ENCODE data around the gene FAM120A. TPM values are rescaled to one million over a fixed set of nuclear protein-coding genes. Genes with fewer than 3 reads are reported as not detected.

The FAM120A gene
- polyA plus RNA-seq, 1 donor from 2014 or later = 8.9 TPM

DNA sequence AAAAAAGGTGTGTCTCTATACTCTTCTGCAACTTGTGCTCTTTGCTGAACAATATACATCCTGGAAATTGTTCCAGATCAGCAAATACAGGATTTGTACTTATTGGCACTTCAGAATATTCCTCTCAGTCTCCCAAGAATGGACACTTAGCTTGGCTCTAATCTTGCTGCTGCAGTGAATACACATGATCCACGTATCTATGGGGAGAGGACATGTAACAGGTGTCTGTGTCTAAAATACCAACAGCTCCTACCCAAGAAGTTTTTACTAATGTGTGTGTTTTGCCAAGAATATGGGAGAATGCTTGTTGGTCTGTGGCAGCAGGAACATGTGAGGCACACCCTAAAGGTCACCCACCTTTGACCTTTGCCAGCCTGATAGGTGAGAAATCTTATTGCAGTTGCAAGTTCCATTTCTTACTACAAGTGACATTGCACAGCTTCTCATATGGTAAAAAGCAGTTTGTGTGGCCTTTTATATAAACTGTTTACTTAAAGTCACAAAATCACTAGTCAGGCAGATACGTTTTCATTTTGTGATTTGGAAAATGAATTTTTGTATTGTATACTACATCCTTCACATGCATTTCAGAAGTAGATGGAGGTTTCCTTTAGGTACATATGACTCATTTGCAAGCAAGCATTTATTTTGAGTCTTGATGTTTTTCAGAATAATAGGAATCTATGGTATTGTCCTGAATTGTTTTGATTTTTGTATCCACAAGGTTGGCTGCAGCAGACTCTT, 160.7 kb downstream of the FAM120A start:
- no peak overlapping the region for H3K4me3 ChIP-seq (ENCODE audit: low read length)
- TF ChIP-seq MXI1 (conservative IDR thresholded peaks at IDR 0.05; ENCODE audit: poor library complexity, severe bottlenecking) (no peak), POLR2AphosphoS5 (IDR thresholded peaks at IDR 0.05) (no peak), TAF1 (IDR thresholded peaks at IDR 0.05; ENCODE audit: low read depth) (no peak), SMC3 (conservative IDR thresholded peaks at IDR 0.05; ENCODE audit: poor library complexity) (no peak), CTCF (IDR thresholded peaks at IDR 0.05; ENCODE audit: poor library complexity, severe bottlenecking) (no peak), EZH2 (IDR thresholded peaks at IDR 0.05; ENCODE audit: borderline replicate concordance, insufficient read depth, low read length, poor library complexity, severe bottlenecking) (no peak), EP300 (conservative IDR thresholded peaks at IDR 0.05; ENCODE audit: poor library complexity, severe bottlenecking) (no peak), RAD21 (conservative IDR thresholded peaks at IDR 0.05) (no peak)
- TF ChIP-seq, protein P1, sequence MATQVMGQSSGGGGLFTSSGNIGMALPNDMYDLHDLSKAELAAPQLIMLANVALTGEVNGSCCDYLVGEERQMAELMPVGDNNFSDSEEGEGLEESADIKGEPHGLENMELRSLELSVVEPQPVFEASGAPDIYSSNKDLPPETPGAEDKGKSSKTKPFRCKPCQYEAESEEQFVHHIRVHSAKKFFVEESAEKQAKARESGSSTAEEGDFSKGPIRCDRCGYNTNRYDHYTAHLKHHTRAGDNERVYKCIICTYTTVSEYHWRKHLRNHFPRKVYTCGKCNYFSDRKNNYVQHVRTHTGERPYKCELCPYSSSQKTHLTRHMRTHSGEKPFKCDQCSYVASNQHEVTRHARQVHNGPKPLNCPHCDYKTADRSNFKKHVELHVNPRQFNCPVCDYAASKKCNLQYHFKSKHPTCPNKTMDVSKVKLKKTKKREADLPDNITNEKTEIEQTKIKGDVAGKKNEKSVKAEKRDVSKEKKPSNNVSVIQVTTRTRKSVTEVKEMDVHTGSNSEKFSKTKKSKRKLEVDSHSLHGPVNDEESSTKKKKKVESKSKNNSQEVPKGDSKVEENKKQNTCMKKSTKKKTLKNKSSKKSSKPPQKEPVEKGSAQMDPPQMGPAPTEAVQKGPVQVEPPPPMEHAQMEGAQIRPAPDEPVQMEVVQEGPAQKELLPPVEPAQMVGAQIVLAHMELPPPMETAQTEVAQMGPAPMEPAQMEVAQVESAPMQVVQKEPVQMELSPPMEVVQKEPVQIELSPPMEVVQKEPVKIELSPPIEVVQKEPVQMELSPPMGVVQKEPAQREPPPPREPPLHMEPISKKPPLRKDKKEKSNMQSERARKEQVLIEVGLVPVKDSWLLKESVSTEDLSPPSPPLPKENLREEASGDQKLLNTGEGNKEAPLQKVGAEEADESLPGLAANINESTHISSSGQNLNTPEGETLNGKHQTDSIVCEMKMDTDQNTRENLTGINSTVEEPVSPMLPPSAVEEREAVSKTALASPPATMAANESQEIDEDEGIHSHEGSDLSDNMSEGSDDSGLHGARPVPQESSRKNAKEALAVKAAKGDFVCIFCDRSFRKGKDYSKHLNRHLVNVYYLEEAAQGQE (IDR thresholded peaks at IDR 0.05; ENCODE audit: borderline replicate concordance) = no peak
- peaks cover 6% of the 10 kb centered on the region for H3K9me3 ChIP-seq (ENCODE audit: low read length)
- no peaks in the 10 kb centered on the region for H3F3A ChIP-seq (ENCODE audit: insufficient read depth, low read length, poor library complexity, severe bottlenecking)
- no peaks in the 10 kb centered on the region for H3K9me2 ChIP-seq (ENCODE audit: insufficient read depth, low read length)
- peaks cover 43% of the 10 kb centered on the region for H3K79me2 ChIP-seq (replicated peaks; ENCODE audit: insufficient read depth, low read length)
- no peak overlapping the region for H3K4me2 ChIP-seq (ENCODE audit: low read length)
- H3K27me3 ChIP-seq (ENCODE audit: insufficient read depth, low read depth, low read length) = no peaks in the 10 kb centered on the region
- H3K27ac ChIP-seq (ENCODE audit: low read length) = no peak overlapping the region
- H3K9ac ChIP-seq (ENCODE audit: low read length) = no peak overlapping the region
- no peak overlapping the region for H2AFZ ChIP-seq (ENCODE audit: low read depth, low read length)
- H4K20me1 ChIP-seq (ENCODE audit: insufficient read depth) = no peaks in the 10 kb centered on the region
- no peaks in the 10 kb centered on the region for H3K36me3 ChIP-seq (ENCODE audit: insufficient read depth, low read length)

DNA sequence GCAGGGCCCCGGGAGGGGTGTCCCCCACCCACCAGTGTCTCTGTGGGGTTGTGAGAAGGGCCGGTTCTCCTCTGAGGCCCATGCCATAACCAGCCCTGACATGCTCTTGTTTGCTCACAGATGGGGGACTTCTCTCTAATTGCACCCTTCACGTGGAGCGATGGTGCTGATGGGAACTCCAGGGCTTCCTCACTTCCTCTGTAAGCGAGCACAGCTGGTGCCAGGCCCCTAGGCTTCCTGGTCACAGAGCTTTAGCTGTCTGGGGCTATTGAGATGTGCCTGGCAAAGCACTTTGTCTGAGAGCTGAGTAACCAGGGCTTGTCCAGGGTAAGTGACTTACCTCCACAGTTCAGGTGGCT, 161.3 kb downstream of the FAM120A start:
- no peak overlapping the region for H3K4me3 ChIP-seq (ENCODE audit: low read length)
- no peaks in the 10 kb centered on the region for H3K36me3 ChIP-seq (ENCODE audit: insufficient read depth, low read length)
- peaks cover 6% of the 10 kb centered on the region for H3K9me3 ChIP-seq (ENCODE audit: low read length)
- H3F3A ChIP-seq (ENCODE audit: insufficient read depth, low read length, poor library complexity, severe bottlenecking) = no peaks in the 10 kb centered on the region
- no peaks in the 10 kb centered on the region for H3K9me2 ChIP-seq (ENCODE audit: insufficient read depth, low read length)
- H2AFZ ChIP-seq (ENCODE audit: low read depth, low read length) = no peak overlapping the region
- H3K27ac ChIP-seq (ENCODE audit: low read length) = no peak overlapping the region
- H3K27me3 ChIP-seq (ENCODE audit: insufficient read depth, low read depth, low read length) = no peaks in the 10 kb centered on the region
- no peak overlapping the region for H3K9ac ChIP-seq (ENCODE audit: low read length)
- no peak overlapping the region for H3K4me2 ChIP-seq (ENCODE audit: low read length)
- H3K79me2 ChIP-seq (replicated peaks; ENCODE audit: insufficient read depth, low read length) = peaks cover 43% of the 10 kb centered on the region
- TF ChIP-seq TAF1 (IDR thresholded peaks at IDR 0.05; ENCODE audit: low read depth) (no peak), SMC3 (conservative IDR thresholded peaks at IDR 0.05; ENCODE audit: poor library complexity) (no peak), RAD21 (conservative IDR thresholded peaks at IDR 0.05) (no peak), EZH2 (IDR thresholded peaks at IDR 0.05; ENCODE audit: borderline replicate concordance, insufficient read depth, low read length, poor library complexity, severe bottlenecking) (no peak), POLR2AphosphoS5 (IDR thresholded peaks at IDR 0.05) (no peak), CTCF (IDR thresholded peaks at IDR 0.05; ENCODE audit: poor library complexity, severe bottlenecking) (no peak), MXI1 (conservative IDR thresholded peaks at IDR 0.05; ENCODE audit: poor library complexity, severe bottlenecking) (no peak), EP300 (conservative IDR thresholded peaks at IDR 0.05; ENCODE audit: poor library complexity, severe bottlenecking) (no peak)
- TF ChIP-seq, protein P1 (IDR thresholded peaks at IDR 0.05; ENCODE audit: borderline replicate concordance) = no peak
- no peaks in the 10 kb centered on the region for H4K20me1 ChIP-seq (ENCODE audit: insufficient read depth)

Data from neural cell (in vitro differentiated cells).